Astrocyte (in vitro differentiated cells and primary cell): ENCODE data around the gene MEMO1. TPM values are rescaled to one million over a fixed set of nuclear protein-coding genes. Genes with fewer than 3 reads are reported as not detected.
A peak's percentile ranks its signal among the peaks of the same experiment; 100 is the strongest.

Experiments
- DNase-seq: peaks from one replicate; pipeline ENCODE4 v3.0.0-alpha.2; 2010; ENCODE audit warnings: low read depth
- FAIRE-seq: peaks from 2 replicates; lab custom pipeline; 2011; peaks lifted over from hg19 to GRCh38; lab: Jason Lieb, UNC
- H2AFZ ChIP-seq: 2 replicates; pipeline ENCODE4 v1.6.0; 2012; ENCODE audit warnings: low read depth, low read length, inconsistent platforms
- H3K27ac ChIP-seq: 2 replicates; pipeline ENCODE4 v1.5.1; 2011; ENCODE audit warnings: low read depth, low read length, inconsistent platforms
- H3K27me3 ChIP-seq: 2 replicates; pipeline ENCODE4 v1.6.0; 2011; ENCODE audit warnings: low read length, inconsistent platforms; ENCODE audit not compliant: insufficient read depth
- H3K36me3 ChIP-seq: 2 replicates; pipeline ENCODE4 v1.5.1; 2011; ENCODE audit warnings: low read length, inconsistent platforms; ENCODE audit not compliant: insufficient read depth
- H3K4me1 ChIP-seq: 2 replicates; pipeline ENCODE4 v1.5.1; 2011; ENCODE audit warnings: low read length, inconsistent platforms; ENCODE audit not compliant: insufficient read depth
- H3K4me2 ChIP-seq: 2 replicates; pipeline ENCODE4 v1.6.0; 2012; ENCODE audit warnings: low read length, inconsistent platforms
- H3K4me3 ChIP-seq: 2 replicates; pipeline ENCODE4 v1.5.1; 2011; ENCODE audit warnings: low read depth, mild to moderate bottlenecking, low read length, inconsistent platforms; ENCODE audit not compliant: insufficient read depth
- H3K79me2 ChIP-seq: 2 replicates; pipeline ENCODE4 v1.6.0; 2012; ENCODE audit warnings: mild to moderate bottlenecking, low read length, inconsistent platforms; ENCODE audit not compliant: insufficient read depth
- H3K9ac ChIP-seq: 2 replicates; pipeline ENCODE4 v1.6.0; 2012; ENCODE audit warnings: mild to moderate bottlenecking, low read length, inconsistent platforms
- H3K9me3 ChIP-seq: 2 replicates; pipeline ENCODE4 v1.5.1; 2012; ENCODE audit warnings: low read depth, mild to moderate bottlenecking, low read length, inconsistent platforms; ENCODE audit not compliant: insufficient read depth
- H4K20me1 ChIP-seq: 2 replicates; pipeline ENCODE4 v1.6.0; 2012; ENCODE audit warnings: low read length, inconsistent platforms; ENCODE audit not compliant: insufficient read depth
- H3K27ac Mint-ChIP-seq: one replicate; pipeline ENCODE4 v1.8.0; 2021; ENCODE audit warnings: mild to moderate bottlenecking, mixed read lengths; ENCODE audit not compliant: unreplicated experiment
- H3K27me3 Mint-ChIP-seq: one replicate; pipeline ENCODE4 v1.8.0; 2021; ENCODE audit warnings: low read depth, mixed read lengths; ENCODE audit not compliant: unreplicated experiment
- H3K36me3 Mint-ChIP-seq: one replicate; pipeline ENCODE4 v1.8.0; 2021; ENCODE audit warnings: low read depth, mixed read lengths; ENCODE audit not compliant: unreplicated experiment
- H3K4me1 Mint-ChIP-seq: one replicate; pipeline ENCODE4 v1.8.0; 2021; ENCODE audit warnings: low read depth, mixed read lengths; ENCODE audit not compliant: unreplicated experiment
- H3K4me3 Mint-ChIP-seq: one replicate; pipeline ENCODE4 v1.8.0; 2021; ENCODE audit warnings: mild to moderate bottlenecking, moderate library complexity, mixed read lengths; ENCODE audit not compliant: unreplicated experiment
- H3K9me3 Mint-ChIP-seq: one replicate; pipeline ENCODE4 v1.8.0; 2021; ENCODE audit warnings: mild to moderate bottlenecking, mixed read lengths; ENCODE audit not compliant: unreplicated experiment
- EZH2 ChIP-seq: IDR thresholded peaks from 2 replicates; pipeline ENCODE4 v1.6.1; 2012; ENCODE audit warnings: mild to moderate bottlenecking, low read length, inconsistent platforms; ENCODE audit not compliant: insufficient read depth
- total RNA-seq: library from RNA; stranded (reverse); gene quantifications from 2 replicates; pipeline ENCODE4 v1.2.1, GENCODE V29; 2021
- TF ChIP-seq, protein P1 (sequence below): IDR thresholded peaks from 2 replicates; pipeline ENCODE4 v1.5.1; 2011; ENCODE audit warnings: low read depth, mild to moderate bottlenecking, inconsistent platforms, low read length, moderate library complexity; ENCODE audit not compliant: insufficient read depth

The MEMO1 gene
- total RNA-seq, 1 donor from 2014 or later: 65.2 TPM

DNA sequence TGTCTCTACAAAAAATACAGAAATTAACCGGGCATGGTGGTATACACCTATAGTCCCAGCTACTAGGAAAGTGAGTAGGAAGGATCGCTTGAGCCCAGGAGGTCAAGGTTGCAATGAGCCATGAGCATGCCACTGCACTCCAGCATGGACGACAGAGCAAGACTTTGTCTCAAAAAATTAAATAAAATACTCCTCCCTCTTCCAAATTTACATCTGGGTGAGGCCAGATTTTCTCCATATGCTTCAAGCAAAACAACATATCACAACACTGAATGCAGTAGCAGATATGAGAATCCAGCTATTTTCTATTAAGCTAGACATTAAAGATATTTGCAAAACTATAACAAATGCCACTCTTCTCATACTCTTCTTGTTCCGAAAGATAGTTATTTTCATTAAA lies 20.9 kb downstream of the MEMO1 start:
- Mint-ChIP-seq H3K4me1 (peaks cover 11% of the 10 kb centered on the region), H3K9me3 (no peaks in the 10 kb centered on the region), H3K36me3 (no peaks in the 10 kb centered on the region), H3K4me3 (no peak overlapping the region), H3K27me3 (no peaks in the 10 kb centered on the region), H3K27ac (no peak overlapping the region)
- H3K27ac ChIP-seq: no peak overlapping the region
- H3K36me3 ChIP-seq: no peaks in the 10 kb centered on the region
- DNase-seq: no peak
- no peak overlapping the region for H3K4me2 ChIP-seq
- H3K27me3 ChIP-seq: no peaks in the 10 kb centered on the region
- no peak overlapping the region for H3K4me3 ChIP-seq
- H2AFZ ChIP-seq: no peak overlapping the region
- FAIRE-seq: no peak
- TF ChIP-seq, protein P1, sequence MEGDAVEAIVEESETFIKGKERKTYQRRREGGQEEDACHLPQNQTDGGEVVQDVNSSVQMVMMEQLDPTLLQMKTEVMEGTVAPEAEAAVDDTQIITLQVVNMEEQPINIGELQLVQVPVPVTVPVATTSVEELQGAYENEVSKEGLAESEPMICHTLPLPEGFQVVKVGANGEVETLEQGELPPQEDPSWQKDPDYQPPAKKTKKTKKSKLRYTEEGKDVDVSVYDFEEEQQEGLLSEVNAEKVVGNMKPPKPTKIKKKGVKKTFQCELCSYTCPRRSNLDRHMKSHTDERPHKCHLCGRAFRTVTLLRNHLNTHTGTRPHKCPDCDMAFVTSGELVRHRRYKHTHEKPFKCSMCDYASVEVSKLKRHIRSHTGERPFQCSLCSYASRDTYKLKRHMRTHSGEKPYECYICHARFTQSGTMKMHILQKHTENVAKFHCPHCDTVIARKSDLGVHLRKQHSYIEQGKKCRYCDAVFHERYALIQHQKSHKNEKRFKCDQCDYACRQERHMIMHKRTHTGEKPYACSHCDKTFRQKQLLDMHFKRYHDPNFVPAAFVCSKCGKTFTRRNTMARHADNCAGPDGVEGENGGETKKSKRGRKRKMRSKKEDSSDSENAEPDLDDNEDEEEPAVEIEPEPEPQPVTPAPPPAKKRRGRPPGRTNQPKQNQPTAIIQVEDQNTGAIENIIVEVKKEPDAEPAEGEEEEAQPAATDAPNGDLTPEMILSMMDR: no peak
- no peak for TF ChIP-seq EZH2
- peaks cover 98% of the 10 kb centered on the region for H3K79me2 ChIP-seq
- H3K9me3 ChIP-seq: no peaks in the 10 kb centered on the region
- peaks cover 44% of the 10 kb centered on the region for H4K20me1 ChIP-seq
- H3K4me1 ChIP-seq: peaks cover 5% of the 10 kb centered on the region
- H3K9ac ChIP-seq: no peak overlapping the region

DNA sequence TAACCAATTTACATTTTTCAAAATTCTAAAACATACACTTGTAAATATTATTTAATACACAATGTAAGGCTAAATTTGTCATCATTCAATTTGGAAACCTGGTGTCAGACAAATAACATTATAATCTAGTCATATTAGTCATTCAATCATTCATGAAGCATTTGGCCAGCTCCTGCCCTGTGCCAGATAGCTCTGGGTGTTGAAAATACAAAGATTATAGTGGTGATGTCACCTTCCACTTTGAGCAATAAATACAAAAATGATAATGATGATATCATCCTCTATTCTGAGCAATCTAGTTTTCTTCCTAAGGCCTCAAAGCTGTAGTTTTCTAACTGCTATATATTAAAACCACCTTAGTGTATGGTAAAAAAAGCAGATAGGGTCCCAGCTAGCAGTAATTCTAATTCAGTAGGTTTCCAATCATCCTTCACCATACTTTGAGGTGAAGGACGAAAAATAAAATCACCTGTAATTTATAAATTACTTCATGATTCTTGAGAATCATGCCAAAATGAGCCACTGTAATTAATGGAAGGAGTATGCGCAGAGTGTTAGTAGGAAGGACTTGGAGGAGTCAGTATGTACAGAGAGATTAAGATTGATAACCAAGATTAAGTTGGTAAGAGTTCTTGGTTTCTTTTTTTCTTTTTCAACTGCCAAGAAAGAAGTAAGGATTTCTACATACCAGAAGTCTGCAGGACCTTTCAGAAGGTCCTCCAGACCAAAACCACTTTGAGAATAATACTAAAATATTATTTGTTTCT lies 23.2 kb downstream of the MEMO1 start:
- peaks cover 7% of the 10 kb centered on the region for H3K4me1 Mint-ChIP-seq
- Histone ChIP-seq H3K4me3 (no peak overlapping the region), H3K36me3 (no peaks in the 10 kb centered on the region), H3K9ac (peak overlapping the region; percentile 53), H3K27me3 (no peaks in the 10 kb centered on the region), H4K20me1 (peaks cover 52% of the 10 kb centered on the region), H3K27ac (peak overlapping the region; percentile 72), H3K9me3 (no peaks in the 10 kb centered on the region), H3K4me1 (peaks cover 5% of the 10 kb centered on the region), H3K79me2 (peaks cover 98% of the 10 kb centered on the region), H3K4me2 (peak overlapping the region; percentile 8), H2AFZ (no peak overlapping the region)
- H3K27ac Mint-ChIP-seq: no peak overlapping the region
- H3K4me3 Mint-ChIP-seq: no peak overlapping the region
- FAIRE-seq: peak; percentile 86
- no peaks in the 10 kb centered on the region for H3K9me3 Mint-ChIP-seq
- TF ChIP-seq, protein P1: no peak
- no peak for TF ChIP-seq EZH2
- H3K27me3 Mint-ChIP-seq: no peaks in the 10 kb centered on the region
- H3K36me3 Mint-ChIP-seq: peaks cover 3% of the 10 kb centered on the region
- DNase-seq: peak; percentile 56

DNA sequence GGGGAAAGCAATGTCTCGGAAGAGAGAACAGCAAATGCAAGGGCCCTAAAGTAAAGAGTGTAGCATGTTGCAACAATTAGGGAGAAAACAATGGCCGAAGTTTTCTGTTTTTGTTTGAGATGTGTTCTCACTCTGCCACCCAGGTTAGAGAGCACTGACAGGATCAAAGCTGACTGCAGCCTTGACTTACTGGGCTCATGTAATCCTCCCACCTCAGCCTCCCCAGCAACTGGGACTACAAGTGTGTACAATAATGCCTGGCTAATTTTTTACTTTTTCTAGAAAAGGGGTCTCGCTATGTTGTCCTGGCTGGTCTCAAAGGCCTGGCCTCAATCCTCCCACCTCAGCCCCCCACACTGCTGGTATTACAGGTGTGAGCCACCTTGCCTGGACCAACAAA lies 23.9 kb downstream of the MEMO1 start:
- Histone ChIP-seq H2AFZ (no peak overlapping the region), H3K79me2 (peaks cover 95% of the 10 kb centered on the region), H4K20me1 (peaks cover 49% of the 10 kb centered on the region), H3K27me3 (no peaks in the 10 kb centered on the region), H3K9ac (peak overlapping the region; percentile 21), H3K27ac (peak overlapping the region; percentile 43), H3K4me1 (peaks cover 5% of the 10 kb centered on the region), H3K4me2 (no peak overlapping the region), H3K4me3 (no peak overlapping the region), H3K9me3 (no peaks in the 10 kb centered on the region), H3K36me3 (no peaks in the 10 kb centered on the region)
- no peak overlapping the region for H3K4me3 Mint-ChIP-seq
- FAIRE-seq (no peak), DNase-seq (no peak)
- TF ChIP-seq, protein P1: no peak
- no peak for TF ChIP-seq EZH2
- H3K27ac Mint-ChIP-seq: no peak overlapping the region
- H3K36me3 Mint-ChIP-seq: peaks cover 4% of the 10 kb centered on the region
- no peaks in the 10 kb centered on the region for H3K27me3 Mint-ChIP-seq
- H3K4me1 Mint-ChIP-seq: peaks cover 7% of the 10 kb centered on the region
- no peaks in the 10 kb centered on the region for H3K9me3 Mint-ChIP-seq
